NCI-H1092 (cell line): ENCODE measurements around the gene CAPS.

Experiments
- DNase-seq: peaks from one replicate; lab custom pipeline; 2025; lab: John Stamatoyannopoulos, UW

The CAPS gene

GRCh38 chr19:5910638-5910907, 3.5 kb upstream of the CAPS start:
- no peak for DNase-seq

GRCh38 chr19:5911366-5911765, 2.7 kb upstream of the CAPS start:
- no peak for DNase-seq

GRCh38 chr19:5914358-5914774, 312 bp downstream of the CAPS start:
- no peak for DNase-seq

GRCh38 chr19:5914946-5915781, 1.1 kb downstream of the CAPS start:
- DNase-seq = no peak

- no peak for DNase-seq
Observed at GRCh38 chr19:5915782-5916165, 1.7 kb downstream of the CAPS start.

GRCh38 chr19:5916181-5916708, 2.2 kb downstream of the CAPS start:
- no peak for DNase-seq

- no peak for DNase-seq
Observed at GRCh38 chr19:5917431-5918107, 3.5 kb downstream of the CAPS start.

- DNase-seq = no peak
Observed at GRCh38 chr19:5918463-5919079, 4.5 kb downstream of the CAPS start.

GRCh38 chr19:5921516-5922160, 7.6 kb downstream of the CAPS start:
- no peak for DNase-seq

GRCh38 chr19:5922161-5922545, 8.1 kb downstream of the CAPS start:
- DNase-seq = no peak

- no peak for DNase-seq
Observed at GRCh38 chr19:5923356-5923755, 9.3 kb downstream of the CAPS start.

GRCh38 chr19:5925830-5926427, 11.9 kb downstream of the CAPS start:
- DNase-seq = no peak

- DNase-seq = no peak
Observed at GRCh38 chr19:5926641-5927440, 12.8 kb downstream of the CAPS start.

GRCh38 chr19:5927441-5927821, 13.4 kb downstream of the CAPS start:
- no peak for DNase-seq

- DNase-seq = no peak
Observed at GRCh38 chr19:5929179-5929578, 15.1 kb downstream of the CAPS start.

GRCh38 chr19:5929625-5930024, 15.6 kb downstream of the CAPS start:
- no peak for DNase-seq

GRCh38 chr19:5931251-5931650, 17.2 kb downstream of the CAPS start:
- DNase-seq = no peak

GRCh38 chr19:5932146-5932545, 18.1 kb downstream of the CAPS start:
- no peak for DNase-seq

GRCh38 chr19:5932609-5933262, 18.7 kb downstream of the CAPS start:
- DNase-seq = no peak

GRCh38 chr19:5933391-5934068, 19.5 kb downstream of the CAPS start:
- DNase-seq = no peak
